Measurements from ENCODE around the gene FBXL7.

Gene FBXL7

GRCh38 chr5:15927710-15928380, 427.9 kb downstream of the FBXL7 start:
- no peak overlapping the region for H3K4me3 ChIP-seq (ENCODE audit: low read length)
- no peaks in the 10 kb centered on the region for H3K27me3 ChIP-seq (ENCODE audit: insufficient read depth, low read length)
- H3K9me3 ChIP-seq (ENCODE audit: low read length), result no peaks in the 10 kb centered on the region
- H3K36me3 ChIP-seq (ENCODE audit: insufficient read depth, low read length), result no peaks in the 10 kb centered on the region
- H2AFZ ChIP-seq (ENCODE audit: low read depth, low read length), result no peak overlapping the region
- no peaks in the 10 kb centered on the region for H3K4me1 ChIP-seq (ENCODE audit: insufficient read depth, low read length)

DNA sequence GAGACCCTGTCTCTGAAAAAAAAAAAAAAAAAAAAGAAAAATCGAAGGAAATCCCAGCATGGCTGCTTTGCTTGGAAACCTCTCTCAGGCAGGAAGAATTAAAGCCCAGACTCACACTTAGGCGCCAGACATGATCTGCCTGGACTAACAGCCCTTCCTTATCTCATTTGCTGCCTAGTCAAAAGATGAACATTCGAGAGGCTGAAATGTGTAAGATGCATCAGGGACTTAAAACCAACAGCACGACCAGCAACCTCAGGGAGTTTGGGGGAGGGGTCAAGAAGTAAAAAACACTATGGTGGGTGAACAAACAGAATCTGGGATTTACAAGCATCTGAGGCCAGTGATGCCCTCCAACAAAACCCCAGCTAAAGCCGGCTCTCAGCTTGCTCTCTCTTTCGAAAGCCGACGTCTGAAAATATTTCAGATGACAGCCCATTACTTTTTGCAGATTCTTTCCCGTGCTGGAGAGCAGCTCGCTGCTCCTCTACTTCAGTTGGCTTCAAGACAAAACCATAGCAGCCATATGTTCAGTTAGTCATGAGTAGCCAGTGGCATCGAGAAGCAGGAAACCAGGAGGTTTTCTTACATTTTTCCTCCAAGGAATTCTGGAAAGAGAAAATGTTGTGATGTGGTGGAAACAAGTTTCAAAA, 429.8 kb downstream of the FBXL7 start:
- no peak overlapping the region for H2AFZ ChIP-seq (ENCODE audit: low read depth, low read length)
- no peaks in the 10 kb centered on the region for H3K27me3 ChIP-seq (ENCODE audit: insufficient read depth, low read length)
- H3K4me1 ChIP-seq (ENCODE audit: insufficient read depth, low read length), result peaks cover 4% of the 10 kb centered on the region
- H3K9me3 ChIP-seq (ENCODE audit: low read length), result no peaks in the 10 kb centered on the region
- H3K36me3 ChIP-seq (ENCODE audit: insufficient read depth, low read length), result no peaks in the 10 kb centered on the region
- no peak overlapping the region for H3K4me3 ChIP-seq (ENCODE audit: low read length)

DNA sequence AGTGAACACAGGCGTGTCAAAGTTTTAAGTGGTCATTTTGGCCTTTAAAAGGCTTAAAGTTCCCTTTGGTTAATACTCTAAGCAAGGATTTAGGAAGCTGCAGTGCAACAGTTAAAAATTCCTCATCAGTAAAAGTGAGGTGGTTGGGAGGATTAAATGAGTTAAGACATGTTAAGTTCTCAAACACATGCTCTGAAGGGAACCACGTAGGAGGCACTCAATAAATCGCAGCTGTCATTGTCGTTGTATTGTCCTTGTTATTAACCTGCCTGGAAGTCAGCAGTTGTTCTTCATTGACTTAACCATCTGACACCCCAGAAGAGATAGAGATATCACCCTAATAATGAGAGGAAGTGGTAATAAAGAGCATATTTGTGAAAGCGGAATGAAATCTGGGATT, 432.1 kb downstream of the FBXL7 start:
- H2AFZ ChIP-seq (ENCODE audit: low read depth, low read length), result no peak overlapping the region
- no peaks in the 10 kb centered on the region for H3K27me3 ChIP-seq (ENCODE audit: insufficient read depth, low read length)
- peaks cover 4% of the 10 kb centered on the region for H3K4me1 ChIP-seq (ENCODE audit: insufficient read depth, low read length)
- H3K9me3 ChIP-seq (ENCODE audit: low read length), result peaks cover 2% of the 10 kb centered on the region
- H3K4me3 ChIP-seq (ENCODE audit: low read length), result no peak overlapping the region
- H3K36me3 ChIP-seq (ENCODE audit: insufficient read depth, low read length), result peaks cover 2% of the 10 kb centered on the region

DNA sequence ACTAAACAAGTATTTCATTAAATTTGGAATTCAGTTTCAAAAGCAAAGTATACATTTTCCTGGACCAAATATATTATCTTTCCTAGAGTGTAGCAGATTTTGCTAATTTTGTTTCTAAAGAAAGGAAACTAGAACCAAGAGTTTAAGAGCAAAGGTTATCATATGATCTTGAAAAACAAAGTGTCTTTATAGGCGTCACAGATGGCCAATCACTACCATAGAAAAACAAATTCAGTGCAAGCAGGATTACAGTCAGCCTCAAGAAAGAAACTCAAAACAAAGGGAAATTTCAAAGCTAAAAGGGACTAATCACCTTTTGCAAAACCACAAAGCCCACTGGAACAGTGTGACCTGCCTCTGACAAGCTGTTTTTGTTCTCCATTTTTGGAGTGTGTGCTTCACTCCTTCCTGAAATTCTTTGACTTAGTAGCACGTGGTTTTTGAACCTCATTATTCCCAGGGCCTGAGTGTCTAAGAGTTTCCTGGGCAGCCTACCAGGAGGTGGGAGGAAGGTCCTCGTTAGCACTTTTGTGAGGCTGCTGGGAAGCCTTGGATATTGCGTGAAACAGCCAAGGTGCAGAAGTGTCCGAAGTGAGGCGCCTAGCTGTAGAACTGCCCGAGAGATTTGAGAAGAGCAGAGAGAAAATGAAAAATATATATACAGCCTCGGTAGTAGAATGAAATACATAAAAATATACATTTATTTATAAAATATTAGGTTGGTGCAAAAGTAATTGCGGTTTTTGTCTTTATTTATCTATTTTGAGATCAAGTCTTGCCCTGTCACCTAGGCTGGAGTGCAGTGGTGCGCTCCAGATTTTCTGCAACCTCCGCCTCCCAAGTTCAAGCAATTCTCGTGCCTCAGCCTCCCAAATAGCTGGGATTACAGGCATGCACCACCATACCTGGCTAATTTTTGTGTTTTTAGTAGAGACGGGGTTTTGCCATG, 433.6 kb downstream of the FBXL7 start:
- peaks cover 7% of the 10 kb centered on the region for H3K36me3 ChIP-seq (ENCODE audit: insufficient read depth, low read length)
- H3K4me1 ChIP-seq (ENCODE audit: insufficient read depth, low read length), result peaks cover 4% of the 10 kb centered on the region
- H2AFZ ChIP-seq (ENCODE audit: low read depth, low read length), result no peak overlapping the region
- H3K9me3 ChIP-seq (ENCODE audit: low read length), result peaks cover 2% of the 10 kb centered on the region
- no peak overlapping the region for H3K4me3 ChIP-seq (ENCODE audit: low read length)
- H3K27me3 ChIP-seq (ENCODE audit: insufficient read depth, low read length), result no peaks in the 10 kb centered on the region

GRCh38 chr5:15936505-15937245, 436.7 kb downstream of the FBXL7 start:
- no peaks in the 10 kb centered on the region for H3K27me3 ChIP-seq (ENCODE audit: insufficient read depth, low read length)
- no peak overlapping the region for H2AFZ ChIP-seq (ENCODE audit: low read depth, low read length)
- H3K4me1 ChIP-seq (ENCODE audit: insufficient read depth, low read length), result peaks cover 4% of the 10 kb centered on the region
- no peak overlapping the region for H3K4me3 ChIP-seq (ENCODE audit: low read length)
- peaks cover 2% of the 10 kb centered on the region for H3K9me3 ChIP-seq (ENCODE audit: low read length)
- peaks cover 7% of the 10 kb centered on the region for H3K36me3 ChIP-seq (ENCODE audit: insufficient read depth, low read length)

DNA sequence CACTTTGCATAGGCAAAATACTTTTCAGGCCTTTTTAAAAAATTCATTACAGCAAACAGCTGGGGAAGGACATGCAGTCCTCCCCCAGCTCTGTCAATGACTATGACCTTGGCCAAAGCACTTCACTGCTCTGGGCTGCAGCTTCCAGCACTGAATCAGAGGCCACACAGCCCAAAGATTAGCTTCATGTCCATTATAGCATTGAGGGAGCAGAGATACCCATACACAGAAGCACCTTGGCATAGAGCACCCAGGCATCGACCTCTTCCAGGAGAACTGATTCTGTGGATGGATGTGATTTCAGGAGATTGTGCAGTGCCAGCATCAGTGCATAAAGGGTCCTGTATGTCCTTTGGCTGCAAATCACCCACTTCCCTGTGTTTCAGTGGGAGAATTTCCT, 437.7 kb downstream of the FBXL7 start:
- no peak overlapping the region for H2AFZ ChIP-seq (ENCODE audit: low read depth, low read length)
- peaks cover 4% of the 10 kb centered on the region for H3K4me1 ChIP-seq (ENCODE audit: insufficient read depth, low read length)
- H3K27me3 ChIP-seq (ENCODE audit: insufficient read depth, low read length), result no peaks in the 10 kb centered on the region
- peaks cover 2% of the 10 kb centered on the region for H3K9me3 ChIP-seq (ENCODE audit: low read length)
- H3K36me3 ChIP-seq (ENCODE audit: insufficient read depth, low read length), result peaks cover 7% of the 10 kb centered on the region
- H3K4me3 ChIP-seq (ENCODE audit: low read length), result no peak overlapping the region

GRCh38 chr5:15938186-15938585, 438.2 kb downstream of the FBXL7 start:
- no peak overlapping the region for H2AFZ ChIP-seq (ENCODE audit: low read depth, low read length)
- peaks cover 7% of the 10 kb centered on the region for H3K36me3 ChIP-seq (ENCODE audit: insufficient read depth, low read length)

DNA sequence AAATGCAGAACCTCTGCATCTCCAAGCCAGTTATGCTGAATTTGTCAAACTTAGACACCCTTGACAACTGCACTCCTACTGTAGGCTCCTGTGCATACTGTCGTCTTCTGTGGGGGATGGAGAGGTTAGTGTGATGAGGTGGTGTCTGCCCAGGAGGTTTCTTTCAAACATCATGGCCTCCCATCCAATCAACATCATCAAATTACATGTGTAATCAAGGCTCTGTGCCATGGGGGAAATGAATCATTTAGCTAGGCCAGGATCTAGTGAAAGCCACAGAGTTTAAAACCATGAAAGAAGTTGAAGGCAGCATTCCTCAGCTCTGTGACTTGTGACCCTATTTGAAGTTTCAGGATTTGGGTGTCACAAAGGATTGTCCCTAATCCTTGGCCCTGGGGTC, 439.0 kb downstream of the FBXL7 start:
- H3K27me3 ChIP-seq (ENCODE audit: insufficient read depth, low read length), result no peaks in the 10 kb centered on the region
- H3K36me3 ChIP-seq (ENCODE audit: insufficient read depth, low read length), result peaks cover 7% of the 10 kb centered on the region
- peaks cover 2% of the 10 kb centered on the region for H3K9me3 ChIP-seq (ENCODE audit: low read length)
- no peak overlapping the region for H2AFZ ChIP-seq (ENCODE audit: low read depth, low read length)
- no peaks in the 10 kb centered on the region for H3K4me1 ChIP-seq (ENCODE audit: insufficient read depth, low read length)
- no peak overlapping the region for H3K4me3 ChIP-seq (ENCODE audit: low read length)

More at GRCh38 chr5:15938186-15938585, 438.2 kb downstream of the FBXL7 start:
- no peaks in the 10 kb centered on the region for H3K27me3 ChIP-seq (ENCODE audit: insufficient read depth, low read length)
- H3K4me3 ChIP-seq (ENCODE audit: low read length), result no peak overlapping the region
- peaks cover 2% of the 10 kb centered on the region for H3K9me3 ChIP-seq (ENCODE audit: low read length)
- peaks cover 4% of the 10 kb centered on the region for H3K4me1 ChIP-seq (ENCODE audit: insufficient read depth, low read length)

DNA sequence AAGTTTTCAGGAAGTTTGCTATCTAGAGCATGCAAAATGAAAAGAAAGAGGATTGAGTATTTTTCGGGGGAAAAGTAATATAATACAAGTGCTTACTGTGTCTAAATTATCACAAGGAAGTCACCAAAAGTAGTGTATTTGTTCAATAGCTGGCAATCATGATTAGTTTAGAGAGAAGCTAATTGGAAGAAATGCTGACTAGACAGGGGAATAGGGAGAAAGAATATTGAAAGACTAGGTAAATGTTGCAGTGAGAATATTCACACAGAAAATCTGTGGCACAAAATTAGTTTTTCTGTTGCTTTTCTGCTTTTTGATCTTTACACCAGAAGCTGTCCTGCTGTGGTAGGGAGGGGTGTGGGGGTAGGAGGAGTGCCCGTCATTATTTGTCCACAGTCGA, 440.9 kb downstream of the FBXL7 start:
- H3K4me3 ChIP-seq (ENCODE audit: low read length), result no peak overlapping the region
- H2AFZ ChIP-seq (ENCODE audit: low read depth, low read length), result no peak overlapping the region
- peaks cover 7% of the 10 kb centered on the region for H3K36me3 ChIP-seq (ENCODE audit: insufficient read depth, low read length)
- no peaks in the 10 kb centered on the region for H3K27me3 ChIP-seq (ENCODE audit: insufficient read depth, low read length)
- no peaks in the 10 kb centered on the region for H3K4me1 ChIP-seq (ENCODE audit: insufficient read depth, low read length)
- H3K9me3 ChIP-seq (ENCODE audit: low read length), result no peaks in the 10 kb centered on the region

GRCh38 chr5:15943487-15943886, 443.5 kb downstream of the FBXL7 start:
- H3K9me3 ChIP-seq (ENCODE audit: low read length), result no peaks in the 10 kb centered on the region
- H3K4me3 ChIP-seq (ENCODE audit: low read length), result no peak overlapping the region
- H3K27me3 ChIP-seq (ENCODE audit: insufficient read depth, low read length), result no peaks in the 10 kb centered on the region
- no peaks in the 10 kb centered on the region for H3K4me1 ChIP-seq (ENCODE audit: insufficient read depth, low read length)
- no peaks in the 10 kb centered on the region for H3K36me3 ChIP-seq (ENCODE audit: insufficient read depth, low read length)
- no peak overlapping the region for H2AFZ ChIP-seq (ENCODE audit: low read depth, low read length)

GRCh38 chr5:15946026-15946425, 446.0 kb downstream of the FBXL7 start:
- no peaks in the 10 kb centered on the region for H3K4me1 ChIP-seq (ENCODE audit: insufficient read depth, low read length)
- no peaks in the 10 kb centered on the region for H3K36me3 ChIP-seq (ENCODE audit: insufficient read depth, low read length)
- no peak overlapping the region for H3K4me3 ChIP-seq (ENCODE audit: low read length)
- H2AFZ ChIP-seq (ENCODE audit: low read depth, low read length), result no peak overlapping the region
- no peaks in the 10 kb centered on the region for H3K27me3 ChIP-seq (ENCODE audit: insufficient read depth, low read length)
- no peaks in the 10 kb centered on the region for H3K9me3 ChIP-seq (ENCODE audit: low read length)

DNA sequence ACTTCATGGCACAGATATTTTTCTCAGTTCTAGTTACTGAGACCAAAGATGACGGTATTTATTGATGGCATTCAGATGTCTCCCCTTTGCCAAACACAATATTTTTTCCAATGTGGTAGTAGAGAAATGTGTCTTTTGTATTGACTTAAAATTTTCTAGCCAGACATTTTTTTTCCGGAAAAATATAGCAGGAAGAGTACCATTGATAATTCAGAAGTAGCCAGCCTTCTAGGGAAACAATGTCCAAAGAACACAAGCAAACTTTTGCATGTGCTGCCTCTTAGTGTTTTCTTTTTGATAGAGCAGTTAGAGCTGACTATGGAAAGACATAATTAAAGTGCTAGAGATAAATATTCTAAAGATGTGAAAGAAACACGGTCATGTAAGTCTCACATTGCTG, 448.2 kb downstream of the FBXL7 start:
- Histone ChIP-seq H3K4me3 (ENCODE audit: low read length) (no peak overlapping the region), H3K4me1 (ENCODE audit: insufficient read depth, low read length) (no peaks in the 10 kb centered on the region), H2AFZ (ENCODE audit: low read depth, low read length) (no peak overlapping the region), H3K9me3 (ENCODE audit: low read length) (no peaks in the 10 kb centered on the region), H3K27me3 (ENCODE audit: insufficient read depth, low read length) (no peaks in the 10 kb centered on the region), H3K36me3 (ENCODE audit: insufficient read depth, low read length) (no peaks in the 10 kb centered on the region)
